ENCODE measurements around the gene PI4KB. TPM values are rescaled to one million over a fixed set of nuclear protein-coding genes. Genes with fewer than 3 reads are reported as not detected.

Gene PI4KB
- total and polyA plus RNA-seq, 9 of the 15 experiments (the other 6 are each of a cell fraction or from before 2014, with no cell fraction given): 3.1 to 65.4 (median 45.1) TPM

GRCh38 chr1:151254217-151255213, 72.7 kb downstream of the PI4KB start, which contains the start of gene PSMD4 (continued):
- TF ChIP-seq CHD7 (IDR thresholded peaks at IDR 0.05; ENCODE audit: low read depth, low read length) (no peak), EHMT2 (IDR thresholded peaks at IDR 0.05) (0 out of 2 replicates have a peak, but pooled peaks have one; percentile 14)
